ENCODE results near the gene EFNB3.

- TF ChIP-seq CTCF (CRISPR knock-in tag; IDR thresholded peaks at IDR 0.05) (no peak), CCAR2 (optimal IDR thresholded peaks at IDR 0.05; ENCODE audit: low read depth, low read length) (no peak), CHD2 (IDR thresholded peaks at IDR 0.05; ENCODE audit: low read depth, low read length) (no peak), MLX (CRISPR knock-in tag; IDR thresholded peaks at IDR 0.05) (no peak)
Measured at GRCh38 chr17:7688808-7689316, 16.1 kb upstream of the EFNB3 start.

All from HepG2 (cell line).